ENCODE results near the gene SLC6A20.

GRCh38 chr3:45761831-45762230, 34.5 kb downstream of the SLC6A20 start:
- TF ChIP-seq ZNF16 (tag by site-specific recombination; IDR thresholded peaks at IDR 0.05; ENCODE audit: low read depth) (no peak), ZNF302 (tag by site-specific recombination; IDR thresholded peaks at IDR 0.05; ENCODE audit: low read depth) (no peak), ZFP37 (tag by site-specific recombination; IDR thresholded peaks at IDR 0.05) (no peak), CTCF (tag by site-specific recombination; IDR thresholded peaks at IDR 0.05) (no peak), ZNF280D (tag by site-specific recombination; IDR thresholded peaks at IDR 0.05) (no peak), SETDB1 (IDR thresholded peaks at IDR 0.05; ENCODE audit: insufficient read length, low read length) (no peak), KLF10 (tag by site-specific recombination; IDR thresholded peaks at IDR 0.05) (no peak)

All from HEK293 (cell line).